ENCODE measurements around the gene PPM1N. TPM values are rescaled to one million over a fixed set of nuclear protein-coding genes. Genes with fewer than 3 reads are reported as not detected.
A peak's percentile ranks its signal among the peaks of the same experiment; 100 is the strongest.

Gene PPM1N
- total RNA-seq, 1 donor from 2014 or later = 0.19 TPM

DNA sequence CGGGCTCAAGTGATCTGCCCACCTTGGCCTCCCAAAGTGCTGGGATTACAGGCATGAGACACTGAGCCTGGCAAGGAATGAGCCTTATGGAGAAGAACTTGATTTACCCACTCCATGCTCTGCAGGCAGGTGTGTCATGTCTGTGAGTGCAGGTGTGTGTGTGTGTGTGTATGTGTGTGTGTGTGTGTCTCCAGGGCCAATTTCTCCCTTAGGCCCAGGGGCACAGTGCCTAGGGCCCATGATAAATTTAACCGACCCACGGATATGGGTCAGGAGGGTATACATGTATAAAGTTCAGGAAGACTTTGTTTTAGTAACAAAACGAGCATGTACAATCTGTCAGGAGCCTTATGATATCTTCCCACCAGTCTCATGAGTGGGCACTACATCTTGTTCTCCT is 35.0 kb upstream of the PPM1N start:
- intact Hi-C loops (cut with micrococcal nuclease) = no loop called here
- no peak for DNase-seq
- Histone ChIP-seq H3K4me1 (peaks cover 15% of the 10 kb centered on the region), H3K27me3 (ENCODE audit: low read depth) (no peaks in the 10 kb centered on the region), H3K9me3 (replicated peaks) (no peaks in the 10 kb centered on the region), H3K4me3 (no peak overlapping the region), H3K36me3 (no peaks in the 10 kb centered on the region), H3K27ac (replicated peaks) (no peak overlapping the region)
- TF ChIP-seq, protein P1, sequence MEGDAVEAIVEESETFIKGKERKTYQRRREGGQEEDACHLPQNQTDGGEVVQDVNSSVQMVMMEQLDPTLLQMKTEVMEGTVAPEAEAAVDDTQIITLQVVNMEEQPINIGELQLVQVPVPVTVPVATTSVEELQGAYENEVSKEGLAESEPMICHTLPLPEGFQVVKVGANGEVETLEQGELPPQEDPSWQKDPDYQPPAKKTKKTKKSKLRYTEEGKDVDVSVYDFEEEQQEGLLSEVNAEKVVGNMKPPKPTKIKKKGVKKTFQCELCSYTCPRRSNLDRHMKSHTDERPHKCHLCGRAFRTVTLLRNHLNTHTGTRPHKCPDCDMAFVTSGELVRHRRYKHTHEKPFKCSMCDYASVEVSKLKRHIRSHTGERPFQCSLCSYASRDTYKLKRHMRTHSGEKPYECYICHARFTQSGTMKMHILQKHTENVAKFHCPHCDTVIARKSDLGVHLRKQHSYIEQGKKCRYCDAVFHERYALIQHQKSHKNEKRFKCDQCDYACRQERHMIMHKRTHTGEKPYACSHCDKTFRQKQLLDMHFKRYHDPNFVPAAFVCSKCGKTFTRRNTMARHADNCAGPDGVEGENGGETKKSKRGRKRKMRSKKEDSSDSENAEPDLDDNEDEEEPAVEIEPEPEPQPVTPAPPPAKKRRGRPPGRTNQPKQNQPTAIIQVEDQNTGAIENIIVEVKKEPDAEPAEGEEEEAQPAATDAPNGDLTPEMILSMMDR (IDR thresholded peaks at IDR 0.05; ENCODE audit: borderline replicate concordance) = no peak

DNA sequence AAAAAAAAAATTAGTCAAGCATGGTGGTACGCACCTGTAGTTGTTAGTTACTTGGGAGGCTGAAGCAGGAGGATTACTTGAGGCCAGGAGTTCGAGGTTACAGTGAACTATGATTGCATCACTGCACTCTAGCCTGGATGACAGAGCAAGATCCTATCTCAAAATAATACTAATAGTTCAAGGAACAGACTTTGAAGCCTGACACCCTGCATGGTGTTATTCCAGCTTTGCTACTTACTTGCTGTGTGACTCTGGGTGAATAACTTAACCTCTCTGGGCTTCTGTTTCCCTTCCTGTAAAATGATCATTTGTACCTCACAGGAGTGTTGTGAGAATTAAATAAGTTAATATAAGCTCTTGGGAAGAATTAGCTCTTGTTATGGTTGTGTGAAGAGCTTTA is 34.0 kb upstream of the PPM1N start:
- intact Hi-C loops (cut with micrococcal nuclease) = no loop called here
- TF ChIP-seq, protein P1 (IDR thresholded peaks at IDR 0.05; ENCODE audit: borderline replicate concordance) = no peak
- Histone ChIP-seq H3K36me3 (no peaks in the 10 kb centered on the region), H3K4me3 (no peak overlapping the region), H3K4me1 (peaks cover 22% of the 10 kb centered on the region), H3K27ac (replicated peaks) (no peak overlapping the region), H3K27me3 (ENCODE audit: low read depth) (no peaks in the 10 kb centered on the region), H3K9me3 (replicated peaks) (no peaks in the 10 kb centered on the region)
- DNase-seq = no peak

DNA sequence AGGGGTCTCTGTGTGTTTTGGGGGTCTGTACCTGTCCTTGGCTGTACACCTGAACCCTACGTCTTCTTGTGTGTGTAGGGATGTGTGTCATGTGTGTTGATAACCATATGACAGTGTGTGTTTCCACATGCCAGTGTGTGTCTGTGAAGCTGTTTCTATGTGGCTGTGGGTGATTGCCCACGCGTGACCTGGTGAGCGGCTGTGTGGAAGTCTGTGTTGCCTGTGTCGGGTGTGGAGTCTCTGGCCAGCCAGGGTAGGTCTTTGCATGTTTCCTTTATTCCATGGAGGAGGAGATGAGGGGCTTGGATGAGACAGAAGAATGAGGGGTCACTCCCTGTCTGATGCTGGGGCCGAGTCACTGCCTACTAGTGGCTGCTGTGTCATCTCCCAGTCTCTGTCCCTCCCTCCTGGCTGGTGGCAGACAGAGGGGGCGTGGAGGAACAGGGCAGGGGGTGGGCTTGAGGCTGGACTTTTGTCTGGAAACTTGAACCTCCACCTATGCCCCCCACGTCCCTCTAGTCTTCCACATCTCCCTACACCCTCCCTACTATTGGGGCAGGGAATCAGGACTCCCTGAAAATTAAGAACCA is 33.3 kb upstream of the PPM1N start:
- TF ChIP-seq, protein P1 (IDR thresholded peaks at IDR 0.05; ENCODE audit: borderline replicate concordance) = no peak
- no peaks in the 10 kb centered on the region for H3K27me3 ChIP-seq (ENCODE audit: low read depth)
- H3K9me3 ChIP-seq (replicated peaks) = no peaks in the 10 kb centered on the region
- peaks cover 29% of the 10 kb centered on the region for H3K4me1 ChIP-seq
- no peak for DNase-seq
- no peaks in the 10 kb centered on the region for H3K36me3 ChIP-seq
- H3K27ac ChIP-seq (replicated peaks) = no peak overlapping the region
- H3K4me3 ChIP-seq = no peak overlapping the region
- intact Hi-C loops (cut with micrococcal nuclease) = no loop called here

DNA sequence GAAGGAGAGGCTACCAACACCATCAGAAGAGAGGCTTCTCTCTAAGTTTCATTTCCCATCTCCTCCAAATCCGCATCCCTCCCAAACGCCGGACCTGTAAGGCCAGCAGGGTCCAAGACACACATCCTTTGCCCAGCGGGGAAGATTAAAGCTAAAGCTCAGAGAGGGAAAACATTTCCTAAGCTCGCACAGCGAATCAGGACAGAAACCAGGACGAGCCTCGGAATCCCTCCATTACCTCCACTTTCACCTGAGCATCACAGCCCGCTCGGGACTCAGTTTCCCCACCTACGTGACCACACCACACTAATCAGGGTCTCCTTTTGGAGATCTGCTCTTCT is 31.2 kb upstream of the PPM1N start:
- Histone ChIP-seq H3K9me3 (replicated peaks) (no peaks in the 10 kb centered on the region), H3K27ac (replicated peaks) (peak overlapping the region; percentile 95), H3K4me3 (peak overlapping the region; percentile 81), H3K27me3 (ENCODE audit: low read depth) (peaks cover 7% of the 10 kb centered on the region), H3K4me1 (peaks cover 38% of the 10 kb centered on the region), H3K36me3 (no peaks in the 10 kb centered on the region)
- intact Hi-C loops (cut with micrococcal nuclease) = no loop called here
- TF ChIP-seq, protein P1 (IDR thresholded peaks at IDR 0.05; ENCODE audit: borderline replicate concordance) = no peak
- no peak for DNase-seq

DNA sequence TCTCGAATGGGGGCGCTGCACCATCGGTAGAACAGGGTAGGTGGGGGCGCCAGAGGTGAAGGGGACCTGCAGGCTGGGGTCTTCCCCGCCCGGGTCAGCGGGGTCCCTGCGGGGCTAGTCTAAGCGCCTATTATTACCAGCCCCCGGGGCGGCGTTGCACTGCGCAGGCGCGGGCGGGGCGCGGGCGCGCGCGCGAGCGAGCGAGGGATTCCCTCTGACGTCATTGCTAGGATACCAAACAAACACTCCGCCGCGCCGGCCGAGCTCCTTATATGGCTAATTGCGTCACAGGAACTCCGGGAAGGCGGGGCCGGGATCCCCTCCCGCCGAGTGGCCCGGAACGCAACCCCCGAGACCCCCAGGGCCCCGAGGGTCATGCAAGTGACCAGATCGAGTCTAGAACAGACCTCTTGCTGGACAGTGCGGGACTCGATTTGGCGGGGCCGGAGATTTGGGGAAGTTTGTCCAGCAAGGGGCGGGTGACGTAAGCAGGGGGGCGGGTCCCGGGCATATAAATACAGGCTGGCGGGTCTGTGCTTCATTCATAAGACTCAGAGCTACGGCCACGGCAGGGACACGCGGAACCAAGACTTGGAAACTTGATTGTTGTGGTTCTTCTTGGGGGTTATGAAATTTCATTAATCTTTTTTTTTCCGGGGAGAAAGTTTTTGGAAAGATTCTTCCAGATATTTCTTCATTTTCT is 30.6 kb upstream of the PPM1N start, which contains the start of gene FOSB:
Gene FOSB (plus strand): TSS at position 541 of the 703 bp plus-strand sequence. CDS start 591 bp downstream, outside the sequence.
- Histone ChIP-seq H3K27ac (replicated peaks) (peak within 1 kb of the TSS; percentile 95), H3K4me3 (peak within 1 kb of the TSS; percentile 81), H3K27me3 (ENCODE audit: low read depth) (peaks cover 12% of the 10 kb centered on the region), H3K9me3 (replicated peaks) (no peaks in the 10 kb centered on the region), H3K36me3 (no peaks in the 10 kb centered on the region), H3K4me1 (peaks cover 44% of the 10 kb centered on the region)
- intact Hi-C loops (cut with micrococcal nuclease) = no loop called here
- TF ChIP-seq, protein P1 (IDR thresholded peaks at IDR 0.05; ENCODE audit: borderline replicate concordance) = no peak
- DNase-seq = peak; percentile 95

All from left ventricle myocardium inferior (tissue), 1 donor.